ENCODE data around the gene CHMP3. TPM values are rescaled to one million over a fixed set of nuclear protein-coding genes. Genes with fewer than 3 reads are reported as not detected.
"Not testable (repeated sequence)": the region's sequence is repeated elsewhere in the genome, so short reads cannot be mapped to it uniquely, and the experiment has no call there.

CHMP3 gene
- total RNA-seq, 1 experiment from 2014 or later = 129 TPM

GRCh38 chr2:86593266-86593665, 30.0 kb upstream of the CHMP3 start:
- peaks cover 2% of the 10 kb centered on the region; the same call in 1 of the 2 replicates for H3K27me3 ChIP-seq (ENCODE audit: control insufficient read depth, insufficient read depth, low read length)
- ChIA-PET POLR2A (no interaction called here), CTCF (no interaction called here)
- BruUV-seq (replicated peaks) = no TSS peak
- DNase-seq (ENCODE audit: low read depth, low spot score) (no peak), ATAC-seq (no peak)
- TF ChIP-seq REST (IDR thresholded peaks at IDR 0.05; ENCODE audit: insufficient read depth in 1 of 2, low read depth in 2 of 2, low read length in 1 of 2) (no peak), CTCF (IDR thresholded peaks at IDR 0.05) (no peak), POLR2AphosphoS5 (IDR thresholded peaks at IDR 0.05; ENCODE audit: low read depth, low read length) (no peak), SIN3A (IDR thresholded peaks at IDR 0.05; ENCODE audit: borderline replicate concordance, insufficient read depth, low read depth, low read length) (no peak), TCF7L2 (IDR thresholded peaks at IDR 0.05; ENCODE audit: low read depth, low read length) (no peak)
- intact Hi-C loops (cut with micrococcal nuclease; ENCODE audit: unreplicated experiment) = no loop called here
- in situ Hi-C loops (cut with HindIII; ENCODE audit: low pct_unique_long_range_greater_than_20kb, low sequenced_read_pairs) = no loop called here
- no peak overlapping the region for H3K27ac ChIP-seq (ENCODE audit: low read length)
- H3K36me3 ChIP-seq (ENCODE audit: control insufficient read depth, insufficient read depth, low read length) = no peaks in the 10 kb centered on the region
- no peaks in the 10 kb centered on the region for H3K4me1 ChIP-seq (ENCODE audit: control insufficient read depth, insufficient read depth, low read length)
- H3K4me3 ChIP-seq (ENCODE audit: low read depth in 2 of 2, low read length in 2 of 2) = no peak overlapping the region
- H3K9me3 ChIP-seq (ENCODE audit: control insufficient read depth, insufficient read depth, low read depth, low read length) = no peaks in the 10 kb centered on the region

- H3K4me3 ChIP-seq (ENCODE audit: low read depth in 2 of 2, low read length in 2 of 2) = no peak overlapping the region
- CTCF ChIA-PET = no interaction called here
- POLR2A ChIA-PET = no interaction called here
- no peak for ATAC-seq
- intact Hi-C loops (cut with micrococcal nuclease; ENCODE audit: unreplicated experiment) = no loop called here
- no peaks in the 10 kb centered on the region for H3K4me1 ChIP-seq (ENCODE audit: control insufficient read depth, insufficient read depth, low read length)
- TF ChIP-seq CTCF (IDR thresholded peaks at IDR 0.05) (no peak), POLR2AphosphoS5 (IDR thresholded peaks at IDR 0.05; ENCODE audit: low read depth, low read length) (no peak), TCF7L2 (IDR thresholded peaks at IDR 0.05; ENCODE audit: low read depth, low read length) (no peak), REST (IDR thresholded peaks at IDR 0.05; ENCODE audit: insufficient read depth in 1 of 2, low read depth in 2 of 2, low read length in 1 of 2) (no peak), SIN3A (IDR thresholded peaks at IDR 0.05; ENCODE audit: borderline replicate concordance, insufficient read depth, low read depth, low read length) (no peak)
- no peaks in the 10 kb centered on the region for H3K9me3 ChIP-seq (ENCODE audit: control insufficient read depth, insufficient read depth, low read depth, low read length)
- H3K27ac ChIP-seq (ENCODE audit: low read length) = no peak overlapping the region
- BruUV-seq (replicated peaks) = no TSS peak
- DNase-seq (ENCODE audit: low read depth, low spot score) = no peak
- peaks cover 2% of the 10 kb centered on the region; the same call in 1 of the 2 replicates for H3K27me3 ChIP-seq (ENCODE audit: control insufficient read depth, insufficient read depth, low read length)
- no peaks in the 10 kb centered on the region for H3K36me3 ChIP-seq (ENCODE audit: control insufficient read depth, insufficient read depth, low read length)
- in situ Hi-C loops (cut with HindIII; ENCODE audit: low pct_unique_long_range_greater_than_20kb, low sequenced_read_pairs) = no loop called here
Measured at GRCh38 chr2:86592547-86593230, 29.4 kb upstream of the CHMP3 start.

GRCh38 chr2:86589701-86590100, 26.5 kb upstream of the CHMP3 start:
- POLR2A ChIA-PET; H3K4me1 ChIP-seq (ENCODE audit: control insufficient read depth, insufficient read depth, low read length); H3K27me3 ChIP-seq (ENCODE audit: control insufficient read depth, insufficient read depth, low read length); H3K27ac ChIP-seq (ENCODE audit: low read length); BruUV-seq (replicated peaks); ATAC-seq; intact Hi-C loops (cut with micrococcal nuclease; ENCODE audit: unreplicated experiment); CTCF ChIA-PET; H3K4me3 ChIP-seq (ENCODE audit: low read depth in 2 of 2, low read length in 2 of 2); in situ Hi-C loops (cut with HindIII; ENCODE audit: low pct_unique_long_range_greater_than_20kb, low sequenced_read_pairs); H3K9me3 ChIP-seq (ENCODE audit: control insufficient read depth, insufficient read depth, low read depth, low read length); H3K36me3 ChIP-seq (ENCODE audit: control insufficient read depth, insufficient read depth, low read length); DNase-seq (ENCODE audit: low read depth, low spot score): not testable (repeated sequence)

Measured in Panc1 (cell line).